K562 treated with DMSO at 1 percent for 12 hours (cell line): Measurements from ENCODE around the gene OR52E1. TPM values are rescaled to one million over a fixed set of nuclear protein-coding genes. Genes with fewer than 3 reads are reported as not detected.

Experiments
- total RNA-seq: library from RNA; unstranded; fragments of 300-600 nt; gene quantifications from 2 replicates; pipeline ENCODE4 v1.2.3, GENCODE V29; 2022; ENCODE audit not compliant: insufficient read depth

The OR52E1 gene
- total RNA-seq: not detected in 2 replicates

GRCh38 chr11:5069272-5069671 lies at the start of gene OR52E1:
TSS of gene OR52E1 (plus strand) at chr11:5069572.

DNA sequence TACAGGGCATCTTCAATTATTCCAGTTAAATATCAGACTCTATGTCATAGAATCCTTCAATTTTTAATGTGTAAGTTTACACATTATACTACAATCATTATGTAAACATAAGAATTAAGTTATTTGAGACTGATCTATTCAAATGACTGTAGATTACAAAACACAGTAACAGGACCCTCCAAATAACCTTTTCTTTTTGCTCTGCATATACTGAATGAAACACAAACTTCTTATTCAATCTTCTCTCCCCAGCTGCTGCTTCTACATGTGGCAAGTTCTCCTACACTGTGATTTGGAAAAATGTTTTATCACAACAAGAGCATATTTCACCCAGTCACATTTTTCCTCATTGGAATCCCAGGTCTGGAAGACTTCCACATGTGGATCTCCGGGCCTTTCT lies 23.1 kb upstream of the OR52E1 start, which contains the start of gene OR52J3:
Gene OR52J3, plus strand, starts transcription at position 301 of the 400 bp plus-strand sequence. Its CDS starts 0 bp downstream, at position 301.

GRCh38 chr11:5059391-5059790 lies 10.0 kb upstream of the OR52E1 start, which contains the start of gene OR52E2:
TSS of gene OR52E2 (minus strand) at chr11:5059627. CDS start at chr11:5059627, 0 bp downstream.

Other genes starting within 250 kb of the OR52E1 start
- gene OR51F2, start 248.3 kb upstream of the OR52E1 start, total RNA-seq: not detected in 2 replicates
- not detected in 2 replicates for gene OR51S1, start 220.4 kb upstream of the OR52E1 start, total RNA-seq
- not detected in 2 replicates for gene OR51T1, start 187.7 kb upstream of the OR52E1 start, total RNA-seq
- gene OR51A7, start 165.8 kb upstream of the OR52E1 start, total RNA-seq: not detected in 2 replicates
- not detected in 2 replicates for gene OR51G2, start 150.2 kb upstream of the OR52E1 start, total RNA-seq
- gene OR51G1, start 145.2 kb upstream of the OR52E1 start, total RNA-seq: not detected in 2 replicates
- not detected in 2 replicates for gene OR51A4, start 122.0 kb upstream of the OR52E1 start, total RNA-seq
- gene OR51A2, start 113.9 kb upstream of the OR52E1 start, total RNA-seq: not detected in 2 replicates
- not detected in 2 replicates for gene OR51L1, start 74.7 kb upstream of the OR52E1 start, total RNA-seq
- gene OR52J3, start 23.0 kb upstream of the OR52E1 start, total RNA-seq: not detected in 2 replicates
- gene OR52E2, start 9.9 kb upstream of the OR52E1 start, total RNA-seq: not detected in 2 replicates
- 0.20 TPM in 1 of 2 replicates, not detected in the other for gene OR52A5, start 68.8 kb downstream of the OR52E1 start, total RNA-seq
- gene OR52A1, start 85.2 kb downstream of the OR52E1 start, total RNA-seq: not detected in 2 replicates
- gene OR51V1, start 131.1 kb downstream of the OR52E1 start, total RNA-seq: not detected in 2 replicates
- gene HBB, start 157.5 kb downstream of the OR52E1 start, total RNA-seq: not detected in 2 replicates
- gene HBD, start 164.9 kb downstream of the OR52E1 start, total RNA-seq: 3.1 and 8.7 TPM in 2 replicates
- 306 and 577 TPM in 2 replicates for gene HBG1, start 180.3 kb downstream of the OR52E1 start, total RNA-seq
- gene HBG2, start 185.2 kb downstream of the OR52E1 start, total RNA-seq: 1,639 and 2,641 TPM in 2 replicates
- gene HBE1, start 200.4 kb downstream of the OR52E1 start, total RNA-seq: 1,099 and 1,561 TPM in 2 replicates
- gene OR51B4, start 232.4 kb downstream of the OR52E1 start, total RNA-seq: 17.7 and 70.6 TPM in 2 replicates